DND-41 (cell line): ENCODE data around the gene CASP6.

Experiments
- ATAC-seq: fragments of 200-7000 bp; cut with Tn5 transposase; 3 replicates; pipeline ENCODE4 v1.9.1; 2021; ENCODE audit warnings: low read depth; ENCODE audit not compliant: insufficient read depth
- DNase-seq: peaks from one replicate; pipeline ENCODE4 v3.0.0-alpha.2; 2020
- H2AFZ ChIP-seq: 2 replicates; pipeline ENCODE4 v1.6.0; 2012; ENCODE audit warnings: low read depth, low read length
- H3K27ac ChIP-seq: 2 replicates; pipeline ENCODE4 v1.5.1; 2012; ENCODE audit warnings: low read length, inconsistent platforms
- H3K27me3 ChIP-seq: fragments of 200-600 bp; sonication (generic); 2 replicates; pipeline ENCODE4 v1.6.0; 2012; ENCODE audit warnings: low read length, mild to moderate bottlenecking, inconsistent platforms; ENCODE audit not compliant: insufficient read depth, poor library complexity
- H3K36me3 ChIP-seq: 2 replicates; pipeline ENCODE4 v1.5.1; 2012; ENCODE audit warnings: low read length, inconsistent platforms; ENCODE audit not compliant: insufficient read depth
- H3K4me1 ChIP-seq: 2 replicates; pipeline ENCODE4 v1.5.1; 2012; ENCODE audit warnings: mild to moderate bottlenecking, low read length; ENCODE audit not compliant: insufficient read depth
- H3K4me2 ChIP-seq: 2 replicates; pipeline ENCODE4 v1.6.0; 2012; ENCODE audit warnings: mild to moderate bottlenecking, moderate library complexity, low read length, inconsistent platforms; ENCODE audit not compliant: insufficient read depth
- H3K4me3 ChIP-seq, 2 experiments: fragments of 200-600 bp in 1 of 2; shearing (Covaris generic) in 1 of 2; 2 replicates each; pipeline ENCODE4 v1.5.1; 2012 to 2016; ENCODE audit warnings: inconsistent platforms in 2 of 2, low read length in 2 of 2, mild to moderate bottlenecking in 2 of 2, low read depth in 1 of 2, moderate library complexity in 1 of 2
- H3K79me2 ChIP-seq: 2 replicates; pipeline ENCODE4 v1.6.0; 2012; ENCODE audit warnings: low read length, inconsistent platforms; ENCODE audit not compliant: insufficient read depth
- H3K9ac ChIP-seq: 2 replicates; pipeline ENCODE4 v1.6.0; 2012; ENCODE audit warnings: low read depth, mild to moderate bottlenecking, inconsistent platforms, low read length, moderate library complexity
- H3K9me3 ChIP-seq: 2 replicates; pipeline ENCODE4 v1.5.1; 2012; ENCODE audit warnings: low read length, moderate library complexity, mild to moderate bottlenecking, inconsistent platforms; ENCODE audit not compliant: insufficient read depth, severe bottlenecking
- H4K20me1 ChIP-seq: 2 replicates; pipeline ENCODE4 v1.6.0; 2012; ENCODE audit warnings: low read length; ENCODE audit not compliant: insufficient read depth
- CTCF ChIP-seq: IDR thresholded peaks from 2 replicates; pipeline ENCODE4 v1.5.1; 2012; ENCODE audit warnings: borderline replicate concordance, low read length, moderate library complexity, mild to moderate bottlenecking; ENCODE audit not compliant: poor library complexity, severe bottlenecking; ENCODE audit errors: extremely low read depth
- EZH2 ChIP-seq: IDR thresholded peaks from 3 replicates; pipeline ENCODE4 v1.6.1; 2012; ENCODE audit warnings: borderline replicate concordance, low read depth, mild to moderate bottlenecking, moderate library complexity, low read length, inconsistent platforms; ENCODE audit not compliant: severe bottlenecking

Gene CASP6

DNA sequence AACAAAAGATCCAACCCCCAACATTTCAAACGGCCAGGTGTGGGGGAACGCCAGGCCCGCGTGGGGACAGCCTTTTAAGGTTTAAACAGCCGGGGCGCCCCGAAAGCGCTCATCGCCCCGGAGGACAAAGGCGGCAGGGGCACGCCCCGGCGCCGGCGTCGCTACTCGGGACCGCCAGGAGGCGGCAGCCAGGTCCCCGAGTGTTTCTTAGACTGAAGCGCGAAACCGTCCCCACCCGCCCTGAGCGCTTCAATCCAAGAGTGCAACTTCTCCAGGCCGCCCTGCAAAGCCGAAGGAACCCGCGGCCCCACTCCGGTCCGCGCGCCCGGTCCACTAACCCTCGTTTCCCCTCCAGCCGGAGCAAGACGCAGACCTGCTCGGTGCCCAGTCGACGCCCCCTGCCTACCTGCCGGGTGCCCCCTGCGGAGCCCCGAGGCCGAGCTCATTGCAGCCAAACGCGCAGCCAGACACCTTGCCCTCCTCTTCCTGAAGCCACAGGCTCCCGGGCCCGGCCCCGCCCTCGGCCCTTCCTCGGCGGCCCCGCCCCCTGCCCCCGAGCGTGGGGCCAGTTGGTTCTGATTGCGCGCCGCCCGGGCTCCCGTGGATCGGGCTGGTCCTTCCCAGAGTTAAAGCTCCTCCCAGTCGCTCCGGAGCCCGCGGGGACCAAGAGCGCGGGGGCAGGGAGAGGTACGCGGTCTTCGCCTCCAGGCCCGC lies at the start of gene CASP6:
TSS of gene CASP6 (minus strand) at position 496 of the 714 bp plus-strand sequence. CDS start at position 446, 50 bp downstream.
- peak within 1 kb of the TSS; percentile 90 for H2AFZ ChIP-seq
- peak; percentile 79 for DNase-seq
- peaks cover 6% of the 10 kb centered on the region; the same call in 1 of the 2 replicates for H3K36me3 ChIP-seq
- peak within 1 kb of the TSS; percentile 90 for H3K9ac ChIP-seq
- H3K27ac ChIP-seq = peak within 1 kb of the TSS; percentile 72
- TF ChIP-seq EZH2 = no peak
- peak; percentile 78 for TF ChIP-seq CTCF
- H3K4me1 ChIP-seq = peaks cover 23% of the 10 kb centered on the region
- peaks cover 43% of the 10 kb centered on the region for H3K79me2 ChIP-seq
- H3K4me2 ChIP-seq = peak within 1 kb of the TSS; percentile 77
- H3K9me3 ChIP-seq = no peaks in the 10 kb centered on the region
- H4K20me1 ChIP-seq = no peaks in the 10 kb centered on the region
- peak within 1 kb of the TSS; percentile 91 to 95 for H3K4me3 ChIP-seq
- peak; percentile 83 for ATAC-seq
- no peaks in the 10 kb centered on the region for H3K27me3 ChIP-seq

GRCh38 chr4:109752525-109752924 lies 49.3 kb upstream of the CASP6 start:
- no peak for DNase-seq

GRCh38 chr4:109751852-109752251 lies 48.6 kb upstream of the CASP6 start:
- TF ChIP-seq EZH2 = no peak
- no peak for TF ChIP-seq CTCF
- Histone ChIP-seq H3K79me2 (no peaks in the 10 kb centered on the region), H3K36me3 (no peaks in the 10 kb centered on the region), H3K4me1 (no peaks in the 10 kb centered on the region), H2AFZ (no peak overlapping the region), H4K20me1 (no peaks in the 10 kb centered on the region), H3K9me3 (no peaks in the 10 kb centered on the region), H3K4me2 (no peak overlapping the region), H3K9ac (no peak overlapping the region), H3K27ac (no peak overlapping the region), H3K4me3 (no peak overlapping the region), H3K27me3 (peaks cover 8% of the 10 kb centered on the region)
- DNase-seq = no peak
- no peak for ATAC-seq

More at GRCh38 chr4:109752525-109752924, 49.3 kb upstream of the CASP6 start:
- no peaks in the 10 kb centered on the region for H4K20me1 ChIP-seq
- no peaks in the 10 kb centered on the region for H3K4me1 ChIP-seq
- H3K27me3 ChIP-seq = peaks cover 8% of the 10 kb centered on the region
- no peak overlapping the region for H3K27ac ChIP-seq
- H3K36me3 ChIP-seq = no peaks in the 10 kb centered on the region
- no peaks in the 10 kb centered on the region for H3K9me3 ChIP-seq
- no peak overlapping the region for H2AFZ ChIP-seq
- no peak overlapping the region for H3K4me2 ChIP-seq
- H3K9ac ChIP-seq = no peak overlapping the region
- no peak for TF ChIP-seq CTCF
- TF ChIP-seq EZH2 = no peak
- H3K79me2 ChIP-seq = no peaks in the 10 kb centered on the region
- ATAC-seq = peak; percentile 50; the same call in 1 of the 3 replicates
- no peak overlapping the region for H3K4me3 ChIP-seq
